A673 (cell line): ENCODE results near the gene STAM. TPM values are rescaled to one million over a fixed set of nuclear protein-coding genes. Genes with fewer than 3 reads are reported as not detected.

Experiments used
- BruUV-seq: library from RNA; stranded (reverse); fragments of 400-500 nt; replicated peaks from 2 replicates; lab custom pipeline; 2021; lab: Mats Ljungman, UMichigan
- CTCF ChIA-PET: fragments of 300-600 bp; sonication (Branson Sonifier 250); formaldehyde crosslinking; loops from one replicate; lab custom pipeline; 2022; ENCODE audit warnings: antibody characterized with exemption; lab: Charles Lee
- POLR2A ChIA-PET: fragments of 300-600 bp; sonication (Branson Sonifier 250); formaldehyde crosslinking; loops from one replicate; lab custom pipeline; 2022; ENCODE audit warnings: antibody characterized with exemption; ENCODE audit not compliant: low non-redundant PET; lab: Charles Lee
- DNase-seq: peaks from one replicate; pipeline ENCODE4 v3.0.0-alpha.2; 2015; ENCODE audit warnings: low spot score
- H3K27ac ChIP-seq: fragments of 200-600 bp; sonication (generic); 2 replicates; pipeline ENCODE4 v1.5.1; 2016; ENCODE audit warnings: mixed run types, low read depth, mild to moderate bottlenecking, mixed read lengths, antibody characterized with exemption, low read length; ENCODE audit not compliant: poor library complexity, severe bottlenecking
- H3K27me3 ChIP-seq: fragments of 200-600 bp; sonication (generic); replicated peaks from 2 replicates; pipeline ENCODE4 v1.6.1; 2017; ENCODE audit warnings: mixed run types, low read depth, mild to moderate bottlenecking, mixed read lengths, antibody characterized with exemption, low read length; ENCODE audit not compliant: insufficient read depth, poor library complexity
- H3K36me3 ChIP-seq: fragments of 200-600 bp; sonication (generic); 2 replicates; pipeline ENCODE4 v1.6.1; 2016; ENCODE audit warnings: mixed run types, mild to moderate bottlenecking, mixed read lengths, antibody characterized with exemption, low read length; ENCODE audit not compliant: insufficient read depth, poor library complexity, severe bottlenecking
- H3K4me1 ChIP-seq: fragments of 200-600 bp; sonication (generic); 2 replicates; pipeline ENCODE4 v1.6.1; 2017; ENCODE audit warnings: mixed run types, mild to moderate bottlenecking, mixed read lengths, antibody characterized with exemption, low read length; ENCODE audit not compliant: insufficient read depth, poor library complexity, severe bottlenecking
- H3K4me3 ChIP-seq: fragments of 200-600 bp; sonication (generic); 2 replicates; pipeline ENCODE4 v1.5.1; 2016; ENCODE audit warnings: low read depth, mixed run types, mild to moderate bottlenecking, mixed read lengths, low read length; ENCODE audit not compliant: poor library complexity, severe bottlenecking
- H3K9me3 ChIP-seq: fragments of 200-600 bp; sonication (generic); 2 replicates; pipeline ENCODE4 v1.6.1; 2016; ENCODE audit warnings: mixed run types, low read depth, mild to moderate bottlenecking, mixed read lengths, antibody characterized with exemption, low read length; ENCODE audit not compliant: poor library complexity, severe bottlenecking
- CTCF ChIP-seq: fragments of 300-800, 200-600 bp; sonication (generic); conservative IDR thresholded peaks from 2 replicates; pipeline ENCODE4 v1.5.1; 2017; ENCODE audit warnings: low read depth, mild to moderate bottlenecking, antibody characterized with exemption, low read length, moderate library complexity, mixed read lengths
- EZH2 ChIP-seq: fragments of 200-600 bp; sonication (generic); IDR thresholded peaks from 2 replicates; pipeline ENCODE4 v1.6.1; 2017; ENCODE audit warnings: borderline replicate concordance, low read depth, mild to moderate bottlenecking, mixed read lengths, antibody characterized with exemption, low read length; ENCODE audit not compliant: poor library complexity, severe bottlenecking
- intact Hi-C: fragments of 100-400 bp; cut with micrococcal nuclease; formaldehyde crosslinking; loops from one replicate; pipeline ENCODE4 v1.10.0; 2022; ENCODE audit not compliant: unreplicated experiment
- total RNA-seq: library from RNA; stranded (reverse); gene quantifications from 2 replicates; pipeline ENCODE4 v1.2.3, GENCODE V29; 2021

The STAM gene
- total RNA-seq, 1 experiment from 2014 or later, result 37.4 TPM

- CTCF ChIA-PET, result no interaction called here
- POLR2A ChIA-PET, result no interaction called here
- Histone ChIP-seq H3K27me3 (no peaks in the 10 kb centered on the region), H3K36me3 (no peaks in the 10 kb centered on the region), H3K4me3 (no peak overlapping the region), H3K27ac (no peak overlapping the region), H3K9me3 (no peaks in the 10 kb centered on the region), H3K4me1 (peaks cover 4% of the 10 kb centered on the region)
- TF ChIP-seq EZH2 (no peak), CTCF (peak; percentile 81)
- no TSS peak for BruUV-seq
- intact Hi-C loops, result loop anchor here (1.0 to 10.0 kb wide), 3 partner anchors 136 to 918 kb away; no protein-coding TSS in a partner anchor
- peak; percentile 79 for DNase-seq
Observed at GRCh38 chr10:17742918-17743317, 99.0 kb downstream of the STAM start.

DNA sequence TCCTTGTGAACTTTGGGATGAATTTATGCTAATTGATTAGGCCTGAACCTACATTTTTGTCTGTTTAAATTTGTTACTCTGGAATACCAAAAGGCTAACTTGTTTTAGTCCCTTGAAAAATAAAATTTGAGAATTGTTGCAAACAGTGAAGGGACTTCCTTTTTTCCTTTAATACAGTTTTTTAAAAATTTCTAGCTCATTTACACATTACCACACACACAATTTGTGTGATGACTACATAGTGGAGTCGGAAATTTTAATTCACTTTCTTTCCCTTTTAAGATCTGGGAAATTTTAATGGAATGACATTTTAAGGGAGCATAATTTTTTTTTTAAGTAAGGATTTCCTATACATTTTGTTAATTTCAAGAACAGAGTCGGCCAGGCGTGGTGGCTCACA lies 99.5 kb downstream of the STAM start:
- BruUV-seq, result no TSS peak
- H3K4me3 ChIP-seq, result no peak overlapping the region
- H3K36me3 ChIP-seq, result no peaks in the 10 kb centered on the region
- ChIA-PET CTCF (interaction anchor here (0.7 kb wide), 1 partner anchor 473 kb away, joined by 3 read pairs; no protein-coding TSS in a partner anchor), POLR2A (no interaction called here)
- no peaks in the 10 kb centered on the region for H3K9me3 ChIP-seq
- H3K27me3 ChIP-seq, result no peaks in the 10 kb centered on the region
- intact Hi-C loops, result loop anchor here (1.0 to 10.0 kb wide), 3 partner anchors 136 to 919 kb away; no protein-coding TSS in a partner anchor
- no peak overlapping the region for H3K27ac ChIP-seq
- no peak for DNase-seq
- TF ChIP-seq EZH2 (no peak), CTCF (no peak)
- H3K4me1 ChIP-seq, result peaks cover 4% of the 10 kb centered on the region

DNA sequence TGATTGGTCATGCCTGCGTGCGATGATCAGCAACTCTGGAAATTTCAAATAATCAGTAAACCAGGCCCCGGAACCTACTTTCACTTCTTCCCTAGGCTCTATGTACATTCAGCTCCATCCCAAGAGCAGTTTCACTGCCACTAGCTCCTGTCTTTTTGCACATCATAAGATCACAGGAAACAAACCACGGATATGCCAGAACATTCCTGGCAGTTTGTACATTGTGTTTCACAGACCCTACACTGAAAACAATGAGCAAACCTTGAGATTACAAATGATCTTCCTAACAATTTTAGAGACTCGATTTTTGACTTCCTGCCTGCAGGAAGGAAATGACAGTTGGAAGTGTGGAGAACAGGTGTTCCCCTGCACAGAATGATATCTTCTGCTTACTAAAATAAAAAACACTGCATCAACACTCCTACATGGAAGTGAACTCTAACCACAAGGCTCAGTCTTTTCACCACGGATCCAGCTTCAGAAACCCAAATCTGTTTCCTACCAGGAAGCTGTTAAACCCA lies 100.5 kb downstream of the STAM start:
- intact Hi-C loops, result loop anchor here (5.0 to 10.0 kb wide), 2 partner anchors 473 to 920 kb away; no protein-coding TSS in a partner anchor
- CTCF ChIA-PET, result no interaction called here

More for the DNA sequence above, 100.5 kb downstream of the STAM start:
- no peak overlapping the region for H3K27ac ChIP-seq
- no peak for TF ChIP-seq CTCF
- TF ChIP-seq EZH2, result no peak
- no peaks in the 10 kb centered on the region for H3K27me3 ChIP-seq
- POLR2A ChIA-PET, result no interaction called here
- DNase-seq, result no peak
- no TSS peak for BruUV-seq
- H3K4me3 ChIP-seq, result no peak overlapping the region
- H3K36me3 ChIP-seq, result no peaks in the 10 kb centered on the region
- H3K9me3 ChIP-seq, result no peaks in the 10 kb centered on the region
- H3K4me1 ChIP-seq, result peaks cover 4% of the 10 kb centered on the region
